GM21447 (cell line): ENCODE results near the gene RPS13.
A peak's percentile ranks its signal among the peaks of the same experiment; 100 is the strongest.
"Not testable (repeated sequence)": the region's sequence is repeated elsewhere in the genome, so short reads cannot be mapped to it uniquely, and the experiment has no call there.

Source experiments
- ATAC-seq: cut with Tn5 transposase; IDR thresholded peaks from one replicate; pipeline ENCODE4 v1.9.1; 2021; ENCODE audit not compliant: unreplicated experiment

RPS13 gene

GRCh38 chr11:17077520-17078401 is at the start of gene RPS13:
Gene RPS13, minus strand, starts transcription at chr11:17077667. Its CDS starts 26 bp downstream, at chr11:17077641.
- ATAC-seq, result peak; percentile 98

GRCh38 chr11:17121981-17122380 is 44.5 kb upstream of the RPS13 start:
- no peak for ATAC-seq

GRCh38 chr11:17117262-17117661 is 39.8 kb upstream of the RPS13 start:
- no peak for ATAC-seq

- ATAC-seq, result no peak
These were observed 38.6 kb upstream of the RPS13 start for GRCh38 chr11:17116117-17116516.

- ATAC-seq, result not testable (repeated sequence)
These were observed 30.3 kb upstream of the RPS13 start for GRCh38 chr11:17107745-17108144.

- not testable (repeated sequence) for ATAC-seq
These were observed 28.1 kb upstream of the RPS13 start for GRCh38 chr11:17105404-17106040.

- no peak for ATAC-seq
These were observed 25.0 kb upstream of the RPS13 start for GRCh38 chr11:17102462-17102861.

GRCh38 chr11:17098658-17099057 is 21.2 kb upstream of the RPS13 start:
- no peak for ATAC-seq

- no peak for ATAC-seq
These were observed 20.6 kb upstream of the RPS13 start for GRCh38 chr11:17098038-17098437.

GRCh38 chr11:17085976-17086375 is 8.5 kb upstream of the RPS13 start:
- ATAC-seq, result not testable (repeated sequence)

GRCh38 chr11:17077240-17077519 is 287 bp downstream of the RPS13 start:
- ATAC-seq, result peak; percentile 10

GRCh38 chr11:17076517-17077239 is 789 bp downstream of the RPS13 start:
- ATAC-seq, result no peak

GRCh38 chr11:17075506-17075905 is 2.0 kb downstream of the RPS13 start:
- no peak for ATAC-seq

- ATAC-seq, result no peak
These were observed 4.0 kb downstream of the RPS13 start for GRCh38 chr11:17073370-17074027.

- no peak for ATAC-seq
These were observed 10.1 kb downstream of the RPS13 start for GRCh38 chr11:17067417-17067816.

- ATAC-seq, result no peak
These were observed 10.8 kb downstream of the RPS13 start for GRCh38 chr11:17066691-17067090.

- ATAC-seq, result peak; percentile 69
These were observed 14.1 kb downstream of the RPS13 start for GRCh38 chr11:17063171-17064002.

- ATAC-seq, result not testable (repeated sequence)
These were observed 26.3 kb downstream of the RPS13 start for GRCh38 chr11:17051146-17051545.

GRCh38 chr11:17048491-17048890 is 29.0 kb downstream of the RPS13 start:
- not testable (repeated sequence) for ATAC-seq

GRCh38 chr11:17046690-17047089 is 30.8 kb downstream of the RPS13 start:
- no peak for ATAC-seq
